Endothelial cell of umbilical vein (primary cell): ENCODE measurements around the gene ZSCAN32. TPM values are rescaled to one million over a fixed set of nuclear protein-coding genes. Genes with fewer than 3 reads are reported as not detected.

ENCODE experiments used
- BruUV-seq: library from RNA; stranded (reverse); fragments of 400-500 nt; replicated peaks from 2 replicates; lab custom pipeline; 2021; lab: Mats Ljungman, UMichigan
- CTCF ChIA-PET: fragments of 300-600, 350-600 bp; sonication (Branson Sonifier 250); formaldehyde crosslinking; loops from one replicate; lab custom pipeline; 2021; ENCODE audit warnings: antibody characterized with exemption, inconsistent platforms; lab: Charles Lee
- POLR2A ChIA-PET: fragments of 300-600, 350-600 bp; sonication (Branson Sonifier 250); formaldehyde crosslinking; loops from one replicate; lab custom pipeline; 2021; ENCODE audit warnings: antibody characterized with exemption, inconsistent platforms; lab: Charles Lee
- DNase-seq: peaks from one replicate; pipeline ENCODE4 v3.0.0-alpha.2; 2011; ENCODE audit warnings: low read depth, low spot score
- FAIRE-seq: peaks from 2 replicates; lab custom pipeline; 2011; peaks lifted over from hg19 to GRCh38; lab: Jason Lieb, UNC
- H2AFZ ChIP-seq: 2 replicates; pipeline ENCODE4 v1.6.0; 2012; ENCODE audit warnings: low read depth, low read length, control low read depth, inconsistent platforms
- H3K27ac ChIP-seq: 2 replicates; pipeline ENCODE4 v1.5.1; 2011; ENCODE audit warnings: low read depth, mild to moderate bottlenecking, control low read depth, low read length, moderate library complexity; ENCODE audit not compliant: insufficient read depth
- H3K27me3 ChIP-seq, 2 experiments: 2 replicates each; pipeline versions ENCODE4 v1.6.0 to v1.6.1; 2011; ENCODE audit warnings: low read length in 2 of 2, mixed read lengths in 1 of 2; ENCODE audit not compliant: control insufficient read depth in 2 of 2, insufficient read depth in 2 of 2
- H3K36me3 ChIP-seq, 2 experiments: 2 replicates in 1 of 2; 3 replicates in 1 of 2; pipeline ENCODE4 v1.5.1; 2011; ENCODE audit warnings: low read length in 2 of 2, mild to moderate bottlenecking in 1 of 2, moderate library complexity in 1 of 2; ENCODE audit not compliant: control insufficient read depth in 2 of 2, insufficient read depth in 2 of 2; ENCODE audit errors: extremely low read depth in 1 of 2
- H3K4me1 ChIP-seq: 3 replicates; pipeline ENCODE4 v1.5.1; 2011; ENCODE audit warnings: mild to moderate bottlenecking, low read length; ENCODE audit not compliant: control insufficient read depth, insufficient read depth; ENCODE audit errors: extremely low read depth
- H3K4me2 ChIP-seq: 2 replicates; pipeline ENCODE4 v1.6.1; 2011; ENCODE audit warnings: low read length, control low read depth, mixed read lengths; ENCODE audit not compliant: insufficient read depth
- H3K4me3 ChIP-seq, 3 experiments: fragments of 200-600 bp in 1 of 3; sonication (generic), shearing (Covaris generic) in 1 of 3; replicated peaks in 1 of 3; 2 replicates each; pipeline ENCODE4 v1.5.1; 2011 to 2016; ENCODE audit warnings: control low read depth in 3 of 3, low read length in 3 of 3, mild to moderate bottlenecking in 2 of 3, inconsistent platforms in 1 of 3, low read depth in 1 of 3, moderate library complexity in 1 of 3; ENCODE audit not compliant: insufficient read depth in 1 of 3
- H3K79me2 ChIP-seq: 2 replicates; pipeline ENCODE4 v1.6.0; 2012; ENCODE audit warnings: low read length, inconsistent platforms; ENCODE audit not compliant: control insufficient read depth, insufficient read depth
- H3K9ac ChIP-seq: replicated peaks from 2 replicates; pipeline ENCODE3; 2011; ENCODE audit warnings: low read length, control low read depth; ENCODE audit not compliant: insufficient read depth; ENCODE audit errors: extremely low read depth
- H3K9me1 ChIP-seq: replicated peaks from 3 replicates; pipeline ENCODE4 v1.6.0; 2011; ENCODE audit warnings: mild to moderate bottlenecking, low read length; ENCODE audit not compliant: control insufficient read depth, insufficient read depth; ENCODE audit errors: extremely low read depth
- H3K9me3 ChIP-seq: replicated peaks from 2 replicates; pipeline ENCODE4 v1.5.1; 2012; ENCODE audit warnings: low read length, inconsistent platforms; ENCODE audit not compliant: control insufficient read depth, insufficient read depth
- H4K20me1 ChIP-seq: replicated peaks from 2 replicates; pipeline ENCODE3; 2011; ENCODE audit warnings: mild to moderate bottlenecking, low read length; ENCODE audit not compliant: control insufficient read depth, insufficient read depth; ENCODE audit errors: extremely low read depth
- EZH2 ChIP-seq: IDR thresholded peaks from 2 replicates; pipeline ENCODE4 v1.6.1; 2012; ENCODE audit warnings: borderline replicate concordance, low read depth, mild to moderate bottlenecking, moderate library complexity, low read length, inconsistent platforms; ENCODE audit not compliant: severe bottlenecking
- FOS ChIP-seq: IDR thresholded peaks from 2 replicates; pipeline ENCODE4 v1.6.1; 2011; ENCODE audit warnings: mild to moderate bottlenecking, low read length, moderate library complexity, borderline replicate concordance; ENCODE audit not compliant: insufficient read depth
- JUN ChIP-seq: IDR thresholded peaks from 2 replicates; pipeline ENCODE4 v1.6.1; 2011; ENCODE audit warnings: borderline replicate concordance, low read depth; ENCODE audit not compliant: insufficient read length, insufficient read depth
- MYC ChIP-seq: IDR thresholded peaks from one replicate; pipeline ENCODE4 v1.6.1; 2011; ENCODE audit warnings: mild to moderate bottlenecking, low read depth, low read length
- dilution Hi-C: fragments of 300-500 bp; cut with MboI; formaldehyde crosslinking; loops from one replicate; pipeline ENCODE4 v1.15.0; 2019; ENCODE audit warnings: low sequenced_read_pairs; ENCODE audit not compliant: extremely low pct_ligation_motif_present
- intact Hi-C: fragments of 100-400 bp; cut with micrococcal nuclease; formaldehyde crosslinking; loops from one replicate; pipeline ENCODE4 v1.10.0; 2022
- polyA plus RNA-seq, 4 experiments: library from polyadenylated mRNA; depleted of rRNA in 3 of 4; stranded (reverse) in 3 of 4; unstranded in 1 of 4; fragments of >200 nt; gene quantifications; 2 replicates each; pipeline versions ENCODE4 v1.2.1 to v1.2.3, GENCODE V29; 2011 to 2012; ENCODE audit warnings: missing spikeins in 1 of 4
- total RNA-seq: library from RNA; stranded (reverse); gene quantifications from 2 replicates; pipeline ENCODE4 v1.2.3, GENCODE V29; 2021
- TF ChIP-seq, protein P1 (sequence below), 2 donors: IDR thresholded peaks; 1 replicate in 1 of 2; 2 replicates in 1 of 2; pipeline ENCODE4 v1.5.1; 2011; ENCODE audit warnings: low read length in 2 of 2, mild to moderate bottlenecking in 2 of 2, moderate library complexity in 2 of 2, control low read depth in 1 of 2, inconsistent platforms in 1 of 2, low read depth in 1 of 2; ENCODE audit not compliant: insufficient read depth in 1 of 2; ENCODE audit errors: extremely low read depth in 1 of 2

ZSCAN32 gene
- total and polyA plus RNA-seq, 2 donors (not counting 3 experiments of a cell fraction or from before 2014, with no cell fraction given), result 8.0 to 10.9 TPM

DNA sequence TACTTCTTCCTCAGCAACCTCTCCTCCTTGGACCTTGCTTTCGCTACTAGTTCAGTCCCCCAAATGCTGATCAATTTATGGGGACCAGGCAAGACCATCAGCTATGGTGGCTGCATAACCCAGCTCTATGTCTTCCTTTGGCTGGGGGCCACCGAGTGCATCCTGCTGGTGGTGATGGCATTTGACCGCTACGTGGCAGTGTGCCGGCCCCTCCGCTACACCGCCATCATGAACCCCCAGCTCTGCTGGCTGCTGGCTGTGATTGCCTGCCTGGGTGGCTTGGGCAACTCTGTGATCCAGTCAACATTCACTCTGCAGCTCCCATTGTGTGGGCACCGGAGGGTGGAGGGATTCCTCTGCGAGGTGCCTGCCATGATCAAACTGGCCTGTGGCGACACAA lies 44.7 kb downstream of the ZSCAN32 start:
- TF ChIP-seq JUN (no peak), MYC (no peak)
- no peaks in the 10 kb centered on the region for H3K36me3 ChIP-seq
- BruUV-seq, result no TSS peak
- H3K9ac ChIP-seq, result no peak overlapping the region
- H3K79me2 ChIP-seq, result no peaks in the 10 kb centered on the region
- peaks cover 4% of the 10 kb centered on the region in 2 experiments for H3K27me3 ChIP-seq
- DNase-seq, result no peak
- no peak for FAIRE-seq
- no peaks in the 10 kb centered on the region for H3K9me1 ChIP-seq
- no peak overlapping the region for H2AFZ ChIP-seq
- dilution Hi-C loops (no loop called here), intact Hi-C loops (no loop called here)
- H4K20me1 ChIP-seq, result no peaks in the 10 kb centered on the region
- no peak overlapping the region for H3K27ac ChIP-seq
- ChIA-PET POLR2A (no interaction called here), CTCF (no interaction called here)
- no peaks in the 10 kb centered on the region for H3K4me1 ChIP-seq
- no peak overlapping the region for H3K4me3 ChIP-seq
- no peak overlapping the region for H3K4me2 ChIP-seq
- no peaks in the 10 kb centered on the region for H3K9me3 ChIP-seq

DNA sequence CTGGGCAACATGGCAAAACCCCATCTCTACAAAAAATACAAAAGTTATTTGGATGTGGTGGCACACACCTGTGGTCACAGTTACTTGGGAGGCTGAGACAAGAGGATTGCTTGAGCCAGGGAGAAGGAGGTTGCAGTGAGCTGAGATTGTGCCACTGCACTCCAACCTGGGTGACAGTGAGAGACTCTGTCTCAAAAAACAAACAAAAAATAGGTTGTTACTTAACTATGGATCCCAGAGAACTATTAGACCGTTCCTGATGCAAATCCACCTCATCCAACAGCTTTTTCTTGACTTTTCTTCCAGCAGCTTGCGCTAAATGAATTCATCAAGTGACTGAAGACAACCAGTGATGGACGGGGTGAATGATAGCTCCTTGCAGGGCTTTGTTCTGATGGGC lies 45.2 kb downstream of the ZSCAN32 start, which contains the start of gene OR2C1:
Gene OR2C1 (plus strand): TSS at position 301 of the 400 bp plus-strand sequence. CDS start 52 bp downstream, at position 353.
- DNase-seq (no peak), FAIRE-seq (no peak)
- Histone ChIP-seq H3K36me3 (no peaks in the 10 kb centered on the region), H3K9ac (no peak within 1 kb of the TSS), H2AFZ (no peak within 1 kb of the TSS), H3K9me3 (no peaks in the 10 kb centered on the region), H3K4me2 (no peak within 1 kb of the TSS), H3K4me3 (no peak within 1 kb of the TSS), H4K20me1 (no peaks in the 10 kb centered on the region), H3K27me3 (peaks cover 4% of the 10 kb centered on the region in 2 experiments), H3K9me1 (no peaks in the 10 kb centered on the region), H3K27ac (no peak within 1 kb of the TSS), H3K4me1 (no peaks in the 10 kb centered on the region), H3K79me2 (no peaks in the 10 kb centered on the region)
- BruUV-seq, result no TSS peak
- dilution Hi-C loops (no loop called here), intact Hi-C loops (no loop called here)
- TF ChIP-seq, protein P1, sequence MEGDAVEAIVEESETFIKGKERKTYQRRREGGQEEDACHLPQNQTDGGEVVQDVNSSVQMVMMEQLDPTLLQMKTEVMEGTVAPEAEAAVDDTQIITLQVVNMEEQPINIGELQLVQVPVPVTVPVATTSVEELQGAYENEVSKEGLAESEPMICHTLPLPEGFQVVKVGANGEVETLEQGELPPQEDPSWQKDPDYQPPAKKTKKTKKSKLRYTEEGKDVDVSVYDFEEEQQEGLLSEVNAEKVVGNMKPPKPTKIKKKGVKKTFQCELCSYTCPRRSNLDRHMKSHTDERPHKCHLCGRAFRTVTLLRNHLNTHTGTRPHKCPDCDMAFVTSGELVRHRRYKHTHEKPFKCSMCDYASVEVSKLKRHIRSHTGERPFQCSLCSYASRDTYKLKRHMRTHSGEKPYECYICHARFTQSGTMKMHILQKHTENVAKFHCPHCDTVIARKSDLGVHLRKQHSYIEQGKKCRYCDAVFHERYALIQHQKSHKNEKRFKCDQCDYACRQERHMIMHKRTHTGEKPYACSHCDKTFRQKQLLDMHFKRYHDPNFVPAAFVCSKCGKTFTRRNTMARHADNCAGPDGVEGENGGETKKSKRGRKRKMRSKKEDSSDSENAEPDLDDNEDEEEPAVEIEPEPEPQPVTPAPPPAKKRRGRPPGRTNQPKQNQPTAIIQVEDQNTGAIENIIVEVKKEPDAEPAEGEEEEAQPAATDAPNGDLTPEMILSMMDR (IDR thresholded peaks at IDR 0.05; ENCODE audit: extremely low read depth in 1 of 2, insufficient read depth in 1 of 2, low read depth in 1 of 2, low read length in 2 of 2), result no peak
- TF ChIP-seq FOS (no peak), EZH2 (no peak)
- ChIA-PET CTCF (no interaction called here), POLR2A (no interaction called here)
